Coronary artery (tissue), 2 donors: ENCODE data around the gene TMEM25.
"Not testable (repeated sequence)": the region's sequence is repeated elsewhere in the genome, so short reads cannot be mapped to it uniquely, and the experiment has no call there.

Source experiments
- DNase-seq: peaks from one replicate; pipeline ENCODE4 v3.0.0-alpha.2; 2017; ENCODE audit warnings: low spot score
- H3K27ac ChIP-seq, 2 donors: fragments of 200-600 bp; sonication (generic); one replicate each; pipeline ENCODE4 v1.5.1; 2016 to 2019
- H3K4me3 ChIP-seq: fragments of 200-600 bp; sonication (generic); 2 replicates; pipeline ENCODE4 v1.5.1; 2016; ENCODE audit warnings: mild to moderate bottlenecking, moderate library complexity
- TF ChIP-seq, protein P1 (sequence below): fragments of 200-600 bp; sonication (generic); IDR thresholded peaks from one replicate; pipeline ENCODE4 v1.5.1; 2019; ENCODE audit warnings: antibody characterized with exemption

Gene TMEM25

DNA sequence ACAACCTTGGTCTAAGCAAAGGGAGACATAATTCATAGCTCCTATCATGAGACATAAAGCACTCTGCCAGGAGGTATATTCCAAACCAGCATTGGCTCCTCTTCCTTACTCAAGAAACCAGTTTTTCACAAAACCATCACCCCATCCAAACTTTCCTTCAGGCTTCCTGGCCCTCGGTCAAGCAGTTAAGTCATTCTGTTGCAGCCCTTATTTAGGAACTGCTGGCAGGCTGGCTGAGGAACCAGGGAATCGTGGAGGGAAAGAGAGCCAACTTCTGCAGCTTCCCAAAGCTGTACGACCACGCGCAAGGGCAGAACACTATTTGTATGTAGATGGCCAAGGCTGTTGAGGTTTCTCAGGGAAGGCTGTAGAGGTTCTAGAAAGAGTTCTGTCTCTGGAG is 34.1 kb downstream of the TMEM25 start:
- peak; percentile 75 for DNase-seq
- peak overlapping the region; percentile 69 for H3K4me3 ChIP-seq
- peak overlapping the region; percentile 82 to 84 for H3K27ac ChIP-seq
- TF ChIP-seq, protein P1, sequence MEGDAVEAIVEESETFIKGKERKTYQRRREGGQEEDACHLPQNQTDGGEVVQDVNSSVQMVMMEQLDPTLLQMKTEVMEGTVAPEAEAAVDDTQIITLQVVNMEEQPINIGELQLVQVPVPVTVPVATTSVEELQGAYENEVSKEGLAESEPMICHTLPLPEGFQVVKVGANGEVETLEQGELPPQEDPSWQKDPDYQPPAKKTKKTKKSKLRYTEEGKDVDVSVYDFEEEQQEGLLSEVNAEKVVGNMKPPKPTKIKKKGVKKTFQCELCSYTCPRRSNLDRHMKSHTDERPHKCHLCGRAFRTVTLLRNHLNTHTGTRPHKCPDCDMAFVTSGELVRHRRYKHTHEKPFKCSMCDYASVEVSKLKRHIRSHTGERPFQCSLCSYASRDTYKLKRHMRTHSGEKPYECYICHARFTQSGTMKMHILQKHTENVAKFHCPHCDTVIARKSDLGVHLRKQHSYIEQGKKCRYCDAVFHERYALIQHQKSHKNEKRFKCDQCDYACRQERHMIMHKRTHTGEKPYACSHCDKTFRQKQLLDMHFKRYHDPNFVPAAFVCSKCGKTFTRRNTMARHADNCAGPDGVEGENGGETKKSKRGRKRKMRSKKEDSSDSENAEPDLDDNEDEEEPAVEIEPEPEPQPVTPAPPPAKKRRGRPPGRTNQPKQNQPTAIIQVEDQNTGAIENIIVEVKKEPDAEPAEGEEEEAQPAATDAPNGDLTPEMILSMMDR, result no peak

DNA sequence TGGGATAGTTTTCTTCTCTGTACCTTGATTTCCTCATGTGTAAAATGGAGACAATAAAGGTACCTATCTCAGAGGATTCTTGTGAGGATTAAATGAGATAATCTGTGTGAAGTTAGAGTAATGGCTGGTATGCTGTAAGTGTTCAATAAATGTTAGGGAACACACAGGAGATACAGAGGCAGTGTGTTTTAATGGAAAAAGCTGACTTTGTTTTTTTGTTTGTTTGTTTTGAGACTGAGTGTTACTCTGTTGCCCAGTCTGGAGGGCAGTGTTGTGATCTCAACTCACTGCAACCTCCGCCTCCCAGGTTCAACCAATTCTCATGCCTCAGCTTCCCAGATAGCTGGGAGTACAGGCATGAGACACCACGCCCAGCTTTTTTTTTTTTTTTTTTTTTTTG is 38.7 kb downstream of the TMEM25 start:
- H3K4me3 ChIP-seq, result no peak overlapping the region
- TF ChIP-seq, protein P1, result no peak
- no peak overlapping the region for H3K27ac ChIP-seq
- DNase-seq, result no peak

DNA sequence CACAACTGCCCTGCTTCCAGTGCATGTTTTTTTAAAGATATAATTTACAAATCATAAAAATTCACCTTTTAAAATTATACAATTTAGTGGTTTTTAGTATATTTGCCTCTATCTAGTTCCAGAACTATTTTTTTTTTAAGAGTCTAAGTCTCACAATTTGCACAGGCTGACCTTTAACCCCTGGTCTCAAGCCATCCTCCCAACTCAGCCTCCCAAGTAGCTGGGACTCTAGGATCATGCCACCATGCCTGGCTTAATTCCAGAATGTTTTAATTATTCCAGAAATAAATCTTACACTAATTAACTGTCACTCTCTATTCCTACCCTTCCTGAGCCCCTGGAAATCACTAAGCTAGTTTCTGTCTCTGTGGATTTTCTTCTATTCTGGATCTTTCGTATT is 39.8 kb downstream of the TMEM25 start:
- H3K4me3 ChIP-seq, result no peak overlapping the region
- TF ChIP-seq, protein P1, result no peak
- H3K27ac ChIP-seq, result no peak overlapping the region
- DNase-seq, result no peak

DNA sequence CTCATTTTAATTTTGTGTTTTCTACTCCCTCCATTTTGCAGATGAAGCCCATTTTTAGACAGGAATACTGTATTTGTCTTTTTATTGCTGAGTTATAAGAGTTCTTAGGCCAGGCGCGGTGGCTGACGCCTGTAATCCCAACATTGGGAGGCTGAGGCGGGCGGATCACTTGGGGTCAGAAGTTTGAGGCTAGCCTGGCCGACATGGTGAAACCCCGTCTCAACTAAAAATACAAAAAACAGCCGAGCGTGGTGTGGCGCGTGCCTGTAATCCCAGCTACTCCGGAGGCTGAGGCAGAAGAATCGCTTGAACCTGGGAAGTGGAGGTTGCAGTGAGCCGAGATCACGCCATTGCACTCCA is 40.7 kb downstream of the TMEM25 start:
- DNase-seq, result not testable (repeated sequence)
- peak overlapping the region; percentile 99 for H3K27ac ChIP-seq
- peak overlapping the region; percentile 94 for H3K4me3 ChIP-seq

DNA sequence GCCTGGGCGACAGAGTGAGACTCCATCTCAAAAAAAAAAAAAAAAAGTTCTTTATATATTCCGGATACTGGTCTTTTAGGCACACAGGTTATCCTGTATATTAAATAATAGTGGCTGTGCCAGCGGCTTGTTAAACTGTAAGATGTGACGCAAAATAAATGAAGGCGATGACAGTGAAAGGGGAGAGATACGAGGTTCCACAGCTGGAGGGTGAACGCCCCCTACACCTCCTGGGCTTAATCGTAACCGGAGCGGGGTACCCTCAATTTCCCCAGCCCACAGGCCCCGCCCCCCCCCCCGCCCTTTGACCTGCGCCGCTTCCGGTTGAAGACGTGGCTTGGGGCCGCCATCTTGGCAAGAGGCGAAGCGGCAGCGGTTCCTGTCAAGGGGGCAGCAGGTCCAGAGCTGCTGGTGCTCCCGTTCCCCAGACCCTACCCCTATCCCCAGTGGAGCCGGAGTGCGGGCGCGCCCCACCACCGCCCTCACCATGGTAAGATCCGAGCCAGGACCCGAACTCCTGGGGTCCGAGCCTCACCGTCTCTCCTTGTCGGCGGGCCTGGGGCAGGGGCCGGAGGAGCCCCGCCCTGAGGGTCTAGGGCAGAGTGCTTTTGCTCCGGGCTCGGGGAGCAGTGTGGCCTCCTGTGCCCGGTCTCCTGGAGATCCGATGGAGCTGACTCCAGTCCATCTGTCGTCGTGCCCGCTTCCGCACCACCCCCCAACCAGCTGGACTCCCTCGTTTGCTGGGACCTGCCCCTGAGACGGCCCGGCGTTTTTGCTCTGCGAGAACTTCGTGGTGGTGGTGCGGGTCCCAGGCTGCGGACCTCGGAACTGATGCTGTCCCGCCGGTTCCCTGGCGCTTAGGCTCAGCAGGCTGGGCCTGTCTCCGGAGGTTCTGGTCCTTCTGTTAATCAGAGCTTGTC is 41.3 kb downstream of the TMEM25 start, which contains the start of gene ARCN1:
TSS of gene ARCN1 (plus strand) at position 349 of the 920 bp plus-strand sequence. CDS start at position 488, 139 bp downstream.
- Histone ChIP-seq H3K27ac (peak within 1 kb of the TSS; percentile 99), H3K4me3 (peak within 1 kb of the TSS; percentile 94)
- TF ChIP-seq, protein P1, result no peak
- peak; percentile 92 for DNase-seq

DNA sequence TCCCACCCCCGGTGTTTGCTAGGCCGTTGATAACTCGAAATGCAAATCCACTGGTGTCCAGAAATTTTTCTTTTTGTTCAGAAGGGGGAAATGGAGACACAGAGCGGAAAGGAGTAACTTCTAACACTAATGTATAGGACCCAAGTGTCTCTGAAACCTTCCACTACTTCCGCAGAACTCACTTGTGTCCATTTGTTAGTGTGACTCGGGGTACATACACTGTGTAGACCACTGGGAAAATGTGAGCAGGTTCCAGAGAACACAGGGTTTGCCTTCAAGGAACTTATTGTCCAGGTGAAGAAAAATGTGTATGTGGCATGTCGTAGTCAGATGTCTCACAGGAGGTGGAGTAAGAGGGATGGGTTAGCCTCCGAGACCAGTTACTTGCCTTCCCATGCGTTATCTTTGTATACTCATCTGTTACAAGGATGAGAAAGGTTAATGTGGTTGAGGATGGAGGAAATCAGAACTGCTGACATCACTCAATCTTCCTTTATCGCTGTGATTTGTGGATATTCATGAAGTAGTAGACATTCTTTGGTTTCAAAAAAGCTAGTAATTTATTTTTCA is 42.1 kb downstream of the TMEM25 start:
- TF ChIP-seq, protein P1, result no peak
- Histone ChIP-seq H3K27ac (peak overlapping the region; percentile 99), H3K4me3 (peak overlapping the region; percentile 94)
- DNase-seq, result no peak

DNA sequence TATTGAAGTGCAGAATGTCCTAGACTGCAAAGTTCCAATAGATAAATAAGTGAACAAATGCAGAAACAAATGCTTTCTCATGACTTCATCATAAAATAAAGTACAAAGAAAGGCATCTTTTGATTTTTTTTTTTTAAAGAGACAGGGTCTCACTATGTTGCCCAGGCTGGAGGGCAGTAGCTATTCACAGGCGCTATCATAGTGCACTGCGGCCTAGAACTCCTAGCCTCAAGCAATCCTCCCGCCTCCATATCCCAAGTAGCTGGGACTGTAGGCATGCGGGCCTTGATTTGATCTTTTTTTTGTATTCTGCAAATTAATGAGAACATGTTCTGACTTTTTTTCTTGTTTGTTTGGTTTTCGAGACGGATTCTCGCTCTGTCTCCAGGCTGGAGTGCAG is 43.6 kb downstream of the TMEM25 start:
- Histone ChIP-seq H3K27ac (no peak overlapping the region), H3K4me3 (peak overlapping the region; percentile 94)
- DNase-seq, result no peak
- TF ChIP-seq, protein P1, result no peak

DNA sequence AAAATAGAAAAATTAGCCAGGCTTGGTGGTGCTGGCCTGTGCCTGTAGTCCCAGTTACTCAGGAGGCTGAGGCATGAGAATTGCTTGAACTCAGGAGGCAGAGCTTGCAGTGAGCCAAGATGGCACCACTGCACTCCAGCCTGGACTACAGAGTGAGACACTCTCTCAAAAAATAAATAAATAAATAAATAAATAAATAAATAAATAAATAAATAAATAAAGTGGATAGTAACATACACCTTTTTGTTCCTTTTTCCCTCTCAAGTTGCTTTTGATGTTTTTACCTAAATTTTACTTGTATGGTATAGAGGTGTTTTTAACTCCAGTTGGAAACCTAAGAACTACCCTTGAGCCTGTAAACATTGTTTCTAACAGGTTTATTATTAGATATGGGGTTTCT is 47.0 kb downstream of the TMEM25 start:
- not testable (repeated sequence) for DNase-seq, H3K27ac ChIP-seq, H3K4me3 ChIP-seq
